ENCODE results near the gene SLC2A4RG. TPM values are rescaled to one million over a fixed set of nuclear protein-coding genes. Genes with fewer than 3 reads are reported as not detected.
A peak's percentile ranks its signal among the peaks of the same experiment; 100 is the strongest.

SLC2A4RG gene
- total RNA-seq, result 10 to 100 TPM; 30.5 to 35.1 TPM

- peak within 1 kb of the TSS; percentile 37 for H3K4me3 Mint-ChIP-seq
- peaks cover 6% of the 10 kb centered on the region for H3K36me3 Mint-ChIP-seq (ENCODE audit: low read depth)
- peaks cover 5% of the 10 kb centered on the region for H3K4me1 Mint-ChIP-seq
- no peaks in the 10 kb centered on the region for H3K27me3 Mint-ChIP-seq
- H3K9me3 Mint-ChIP-seq, result no peaks in the 10 kb centered on the region
- ATAC-seq (replicated peaks), result peak; percentile 78
- H3K27ac Mint-ChIP-seq, result no peak within 1 kb of the TSS
These were observed at the start of gene SLC2A4RG for GRCh38 chr20:63739130-63740069. Gene SLC2A4RG, plus strand, starts transcription at chr20:63739776. Its CDS starts 137 bp downstream, at chr20:63739913.

- no peak for ATAC-seq (replicated peaks)
- Mint-ChIP-seq H3K27ac (no peak overlapping the region), H3K4me3 (no peak overlapping the region), H3K9me3 (no peaks in the 10 kb centered on the region), H3K36me3 (ENCODE audit: low read depth) (peaks cover 16% of the 10 kb centered on the region), H3K4me1 (peaks cover 4% of the 10 kb centered on the region), H3K27me3 (no peaks in the 10 kb centered on the region)
These were observed 49.3 kb upstream of the SLC2A4RG start for GRCh38 chr20:63690003-63690897.

GRCh38 chr20:63690898-63691710 lies 48.5 kb upstream of the SLC2A4RG start:
- no peak for ATAC-seq (replicated peaks)
- Mint-ChIP-seq H3K36me3 (ENCODE audit: low read depth) (peaks cover 16% of the 10 kb centered on the region), H3K4me1 (peaks cover 4% of the 10 kb centered on the region), H3K9me3 (no peaks in the 10 kb centered on the region), H3K4me3 (no peak overlapping the region), H3K27me3 (no peaks in the 10 kb centered on the region), H3K27ac (peak overlapping the region; percentile 38)

GRCh38 chr20:63691711-63692435 lies 47.7 kb upstream of the SLC2A4RG start:
- Mint-ChIP-seq H3K36me3 (ENCODE audit: low read depth) (peaks cover 16% of the 10 kb centered on the region), H3K27me3 (no peaks in the 10 kb centered on the region), H3K4me1 (peaks cover 4% of the 10 kb centered on the region), H3K9me3 (no peaks in the 10 kb centered on the region), H3K27ac (peak overlapping the region; percentile 38), H3K4me3 (no peak overlapping the region)
- no peak for ATAC-seq (replicated peaks)

GRCh38 chr20:63692436-63693082 lies 47.0 kb upstream of the SLC2A4RG start:
- no peaks in the 10 kb centered on the region for H3K9me3 Mint-ChIP-seq
- no peaks in the 10 kb centered on the region for H3K27me3 Mint-ChIP-seq
- no peak overlapping the region for H3K4me3 Mint-ChIP-seq
- H3K27ac Mint-ChIP-seq, result no peak overlapping the region
- no peak for ATAC-seq (replicated peaks)
- H3K4me1 Mint-ChIP-seq, result peaks cover 4% of the 10 kb centered on the region
- H3K36me3 Mint-ChIP-seq (ENCODE audit: low read depth), result peaks cover 16% of the 10 kb centered on the region

GRCh38 chr20:63693083-63693732 lies 46.4 kb upstream of the SLC2A4RG start:
- Mint-ChIP-seq H3K9me3 (no peaks in the 10 kb centered on the region), H3K27me3 (no peaks in the 10 kb centered on the region), H3K4me3 (no peak overlapping the region), H3K36me3 (ENCODE audit: low read depth) (peaks cover 16% of the 10 kb centered on the region), H3K4me1 (peaks cover 4% of the 10 kb centered on the region), H3K27ac (peak overlapping the region; percentile 85)
- no peak for ATAC-seq (replicated peaks)

- ATAC-seq (replicated peaks), result no peak
- Mint-ChIP-seq H3K27me3 (no peaks in the 10 kb centered on the region), H3K4me1 (peaks cover 4% of the 10 kb centered on the region), H3K9me3 (no peaks in the 10 kb centered on the region), H3K4me3 (no peak overlapping the region), H3K27ac (peak overlapping the region; percentile 85), H3K36me3 (ENCODE audit: low read depth) (peaks cover 16% of the 10 kb centered on the region)
These were observed 45.6 kb upstream of the SLC2A4RG start for GRCh38 chr20:63693733-63694583.

- Mint-ChIP-seq H3K36me3 (ENCODE audit: low read depth) (peaks cover 16% of the 10 kb centered on the region), H3K27me3 (no peaks in the 10 kb centered on the region), H3K27ac (no peak overlapping the region), H3K4me3 (no peak overlapping the region), H3K4me1 (peaks cover 4% of the 10 kb centered on the region), H3K9me3 (no peaks in the 10 kb centered on the region)
- ATAC-seq (replicated peaks), result no peak
These were observed 44.8 kb upstream of the SLC2A4RG start for GRCh38 chr20:63694584-63695423.

GRCh38 chr20:63695424-63696305 lies 43.9 kb upstream of the SLC2A4RG start:
- Mint-ChIP-seq H3K4me3 (peak overlapping the region; percentile 39), H3K36me3 (ENCODE audit: low read depth) (peaks cover 16% of the 10 kb centered on the region), H3K27me3 (no peaks in the 10 kb centered on the region), H3K9me3 (no peaks in the 10 kb centered on the region), H3K4me1 (peaks cover 4% of the 10 kb centered on the region), H3K27ac (no peak overlapping the region)
- ATAC-seq (replicated peaks), result no peak

- no peak for ATAC-seq (replicated peaks)
- Mint-ChIP-seq H3K4me1 (peaks cover 3% of the 10 kb centered on the region), H3K9me3 (no peaks in the 10 kb centered on the region), H3K27me3 (no peaks in the 10 kb centered on the region), H3K27ac (no peak overlapping the region), H3K36me3 (ENCODE audit: low read depth) (peaks cover 15% of the 10 kb centered on the region), H3K4me3 (peak overlapping the region; percentile 39)
These were observed 43.3 kb upstream of the SLC2A4RG start for GRCh38 chr20:63696306-63696627.
